Activated CD4-positive, alpha-beta T cell treated with anti-CD3 and anti-CD28 coated beads, Interleukin-2, amount 10 ng/mL, durations not matched to agents 7 days and 5 days (primary cell): ENCODE results near the gene MBD2. TPM values are rescaled to one million over a fixed set of nuclear protein-coding genes. Genes with fewer than 3 reads are reported as not detected.

Source experiments
- CTCF ChIA-PET: fragments of 350-600 bp; sonication (Branson Sonifier 250); formaldehyde crosslinking; loops from one replicate; lab custom pipeline; 2021; ENCODE audit warnings: antibody characterized with exemption; lab: Charles Lee
- POLR2A ChIA-PET: fragments of 350-600 bp; sonication (Branson Sonifier 250); formaldehyde crosslinking; loops from one replicate; lab custom pipeline; 2021; ENCODE audit warnings: antibody characterized with exemption; lab: Charles Lee
- DNase-seq: peaks from one replicate; pipeline ENCODE4 v3.0.0-alpha.2; 2020
- H3K27ac Mint-ChIP-seq: one replicate; pipeline ENCODE4 v1.8.0; 2021; ENCODE audit warnings: mild to moderate bottlenecking, moderate library complexity, mixed read lengths
- H3K27me3 Mint-ChIP-seq: one replicate; pipeline ENCODE4 v1.8.0; 2021; ENCODE audit warnings: mixed read lengths
- H3K36me3 Mint-ChIP-seq: one replicate; pipeline ENCODE4 v1.8.0; 2021; ENCODE audit warnings: low read depth, mixed read lengths
- H3K4me1 Mint-ChIP-seq: one replicate; pipeline ENCODE4 v1.8.0; 2021; ENCODE audit warnings: mixed read lengths
- H3K4me3 Mint-ChIP-seq: one replicate; pipeline ENCODE4 v1.8.0; 2021; ENCODE audit warnings: mild to moderate bottlenecking, moderate library complexity, mixed read lengths
- H3K9me3 Mint-ChIP-seq: one replicate; pipeline ENCODE4 v1.8.0; 2021; ENCODE audit warnings: mixed read lengths
- total RNA-seq, 2 experiments: library from RNA; stranded (reverse); gene quantifications; one replicate each; pipeline ENCODE4 v1.2.3, GENCODE V29; 2021

MBD2 gene
- total RNA-seq, 2 experiments from 2014 or later: 103 to 105 TPM

GRCh38 chr18:54184836-54185235 is 39.6 kb downstream of the MBD2 start:
- no peaks in the 10 kb centered on the region for H3K27me3 Mint-ChIP-seq
- H3K27ac Mint-ChIP-seq: no peak overlapping the region
- no peak overlapping the region for H3K4me3 Mint-ChIP-seq
- CTCF ChIA-PET: interaction anchor here (0.7 to 0.9 kb wide), 2 partner anchors 10 to 40 kb away, joined by 3 to 4 read pairs; partner anchors contain the start of gene MBD2
- H3K36me3 Mint-ChIP-seq: peaks cover 22% of the 10 kb centered on the region
- DNase-seq: no peak
- peaks cover 4% of the 10 kb centered on the region for H3K4me1 Mint-ChIP-seq
- no peaks in the 10 kb centered on the region for H3K9me3 Mint-ChIP-seq
- POLR2A ChIA-PET: no interaction called here

- peaks cover 4% of the 10 kb centered on the region for H3K4me1 Mint-ChIP-seq
- POLR2A ChIA-PET: no interaction called here
- H3K9me3 Mint-ChIP-seq: no peaks in the 10 kb centered on the region
- H3K4me3 Mint-ChIP-seq: no peak overlapping the region
- peaks cover 19% of the 10 kb centered on the region for H3K36me3 Mint-ChIP-seq
- no peaks in the 10 kb centered on the region for H3K27me3 Mint-ChIP-seq
- no peak overlapping the region for H3K27ac Mint-ChIP-seq
- DNase-seq: no peak
- CTCF ChIA-PET: interaction anchor here (0.6 to 1.7 kb wide), 5 partner anchors 9 to 145 kb away, joined by 3 to 5 read pairs (median 3); partner anchors contain the start of gene POLI
Observed at GRCh38 chr18:54183390-54183789, 41.1 kb downstream of the MBD2 start.

- ChIA-PET POLR2A (no interaction called here), CTCF (interaction anchor here (1.7 kb wide), 1 partner anchor 15 kb away, joined by 3 read pairs; no protein-coding TSS in a partner anchor)
- no peak overlapping the region for H3K27ac Mint-ChIP-seq
- H3K27me3 Mint-ChIP-seq: no peaks in the 10 kb centered on the region
- peaks cover 14% of the 10 kb centered on the region for H3K36me3 Mint-ChIP-seq
- DNase-seq: no peak
- H3K4me1 Mint-ChIP-seq: peaks cover 6% of the 10 kb centered on the region
- H3K4me3 Mint-ChIP-seq: no peak overlapping the region
- no peaks in the 10 kb centered on the region for H3K9me3 Mint-ChIP-seq
Observed at GRCh38 chr18:54181856-54182602, 42.4 kb downstream of the MBD2 start.

- no peak for DNase-seq
- Mint-ChIP-seq H3K36me3 (peaks cover 20% of the 10 kb centered on the region), H3K4me1 (peaks cover 42% of the 10 kb centered on the region), H3K9me3 (no peaks in the 10 kb centered on the region), H3K4me3 (no peak overlapping the region), H3K27ac (no peak overlapping the region), H3K27me3 (no peaks in the 10 kb centered on the region)
- ChIA-PET POLR2A (interaction anchor here (0.6 kb wide), 1 partner anchor 90 kb away, joined by 4 read pairs; no protein-coding TSS in a partner anchor), CTCF (interaction anchor here (0.9 to 1.3 kb wide), 3 partner anchors 9 to 47 kb away, joined by 3 to 4 read pairs (median 3); no protein-coding TSS in a partner anchor)
Observed at GRCh38 chr18:54173980-54174630, 50.4 kb downstream of the MBD2 start.

GRCh38 chr18:54173250-54173649 is 51.2 kb downstream of the MBD2 start:
- Mint-ChIP-seq H3K27me3 (no peaks in the 10 kb centered on the region), H3K9me3 (no peaks in the 10 kb centered on the region), H3K4me3 (no peak overlapping the region), H3K27ac (no peak overlapping the region), H3K4me1 (peaks cover 45% of the 10 kb centered on the region), H3K36me3 (peaks cover 20% of the 10 kb centered on the region)
- no peak for DNase-seq
- POLR2A ChIA-PET: no interaction called here
- CTCF ChIA-PET: interaction anchor here (0.9 to 1.5 kb wide), 3 partner anchors 10 to 46 kb away, joined by 3 to 5 read pairs (median 3); no protein-coding TSS in a partner anchor

GRCh38 chr18:54169431-54170403 is 54.8 kb downstream of the MBD2 start:
- H3K36me3 Mint-ChIP-seq: peaks cover 18% of the 10 kb centered on the region
- ChIA-PET CTCF (interaction anchor here (0.7 kb wide), 1 partner anchor 79 kb away, joined by 3 read pairs; no protein-coding TSS in a partner anchor), POLR2A (no interaction called here)
- H3K9me3 Mint-ChIP-seq: no peaks in the 10 kb centered on the region
- H3K27ac Mint-ChIP-seq: no peak overlapping the region
- peaks cover 27% of the 10 kb centered on the region for H3K4me1 Mint-ChIP-seq
- no peak overlapping the region for H3K4me3 Mint-ChIP-seq
- no peak for DNase-seq
- no peaks in the 10 kb centered on the region for H3K27me3 Mint-ChIP-seq

- Mint-ChIP-seq H3K9me3 (no peaks in the 10 kb centered on the region), H3K27ac (no peak overlapping the region), H3K4me1 (peaks cover 15% of the 10 kb centered on the region), H3K36me3 (peaks cover 34% of the 10 kb centered on the region), H3K27me3 (no peaks in the 10 kb centered on the region), H3K4me3 (no peak overlapping the region)
- DNase-seq: no peak
- ChIA-PET CTCF (no interaction called here), POLR2A (no interaction called here)
Observed at GRCh38 chr18:54165450-54165849, 59.0 kb downstream of the MBD2 start.

- no peak overlapping the region for H3K4me3 Mint-ChIP-seq
- CTCF ChIA-PET: no interaction called here
- POLR2A ChIA-PET: no interaction called here
- H3K27ac Mint-ChIP-seq: no peak overlapping the region
- H3K4me1 Mint-ChIP-seq: peaks cover 8% of the 10 kb centered on the region
- DNase-seq: no peak
- no peaks in the 10 kb centered on the region for H3K27me3 Mint-ChIP-seq
- peaks cover 51% of the 10 kb centered on the region for H3K36me3 Mint-ChIP-seq
- no peaks in the 10 kb centered on the region for H3K9me3 Mint-ChIP-seq
Observed at GRCh38 chr18:54163453-54163852, 61.0 kb downstream of the MBD2 start.

GRCh38 chr18:54162431-54162830 is 62.0 kb downstream of the MBD2 start:
- H3K9me3 Mint-ChIP-seq: no peaks in the 10 kb centered on the region
- H3K4me1 Mint-ChIP-seq: peaks cover 8% of the 10 kb centered on the region
- ChIA-PET CTCF (interaction anchor here (1.1 to 1.6 kb wide), 2 partner anchors 9 to 10 kb away, joined by 3 to 5 read pairs; no protein-coding TSS in a partner anchor), POLR2A (no interaction called here)
- H3K27ac Mint-ChIP-seq: no peak overlapping the region
- peaks cover 60% of the 10 kb centered on the region for H3K36me3 Mint-ChIP-seq
- H3K4me3 Mint-ChIP-seq: no peak overlapping the region
- H3K27me3 Mint-ChIP-seq: no peaks in the 10 kb centered on the region
- DNase-seq: no peak

GRCh38 chr18:54161267-54161666 is 63.2 kb downstream of the MBD2 start:
- POLR2A ChIA-PET: no interaction called here

GRCh38 chr18:54159906-54160305 is 64.6 kb downstream of the MBD2 start:
- peaks cover 3% of the 10 kb centered on the region for H3K4me1 Mint-ChIP-seq
- no peak overlapping the region for H3K4me3 Mint-ChIP-seq
- ChIA-PET CTCF (interaction anchor here (1.9 kb wide), 1 partner anchor 11 kb away, joined by 4 read pairs; no protein-coding TSS in a partner anchor), POLR2A (interaction anchor here (0.6 kb wide), 1 partner anchor 191 kb away, joined by 3 read pairs; no protein-coding TSS in a partner anchor)
- peaks cover 62% of the 10 kb centered on the region for H3K36me3 Mint-ChIP-seq
- no peak for DNase-seq
- H3K9me3 Mint-ChIP-seq: no peaks in the 10 kb centered on the region
- no peak overlapping the region for H3K27ac Mint-ChIP-seq
- no peaks in the 10 kb centered on the region for H3K27me3 Mint-ChIP-seq

More at GRCh38 chr18:54161267-54161666, 63.2 kb downstream of the MBD2 start:
- H3K36me3 Mint-ChIP-seq: peaks cover 64% of the 10 kb centered on the region
- H3K4me3 Mint-ChIP-seq: no peak overlapping the region
- H3K27ac Mint-ChIP-seq: no peak overlapping the region
- CTCF ChIA-PET: interaction anchor here (0.8 to 1.6 kb wide), 3 partner anchors 9 to 12 kb away, joined by 3 to 5 read pairs (median 4); no protein-coding TSS in a partner anchor
- no peaks in the 10 kb centered on the region for H3K9me3 Mint-ChIP-seq
- H3K27me3 Mint-ChIP-seq: no peaks in the 10 kb centered on the region
- peaks cover 8% of the 10 kb centered on the region for H3K4me1 Mint-ChIP-seq
- DNase-seq: no peak
